Mesendoderm (in vitro differentiated cells): ENCODE results near the gene KRT15.

ENCODE experiments used
- DNase-seq: peaks from one replicate; pipeline ENCODE4 v3.0.0; 2013
- H2AK5ac ChIP-seq: 2 replicates; pipeline ENCODE4 v1.6.1; 2013; ENCODE audit warnings: low read length, inconsistent platforms
- H2BK120ac ChIP-seq: 2 replicates; pipeline ENCODE4 v1.6.1; 2013; ENCODE audit warnings: low read depth, mild to moderate bottlenecking, low read length, moderate library complexity, mixed read lengths
- H2BK15ac ChIP-seq: replicated peaks from 2 replicates; pipeline ENCODE4 v1.6.1; 2013; ENCODE audit warnings: low read depth, mild to moderate bottlenecking, moderate library complexity
- H2BK5ac ChIP-seq: 2 replicates; pipeline ENCODE4 v1.6.1; 2013; ENCODE audit warnings: low read length, inconsistent platforms
- H3K18ac ChIP-seq: 2 replicates; pipeline ENCODE4 v1.6.1; 2013; ENCODE audit warnings: mild to moderate bottlenecking, low read length, mixed read lengths
- H3K23ac ChIP-seq: one replicate; pipeline ENCODE4 v1.6.1; 2013; ENCODE audit warnings: low read length
- H3K27ac ChIP-seq: 2 replicates; pipeline ENCODE4 v1.5.1; 2013; ENCODE audit warnings: low read depth, mild to moderate bottlenecking, inconsistent platforms, low read length, moderate library complexity
- H3K27me3 ChIP-seq: 2 replicates; pipeline ENCODE4 v1.6.1; 2013; ENCODE audit warnings: low read length, control low read depth, mild to moderate bottlenecking, inconsistent platforms; ENCODE audit not compliant: insufficient read depth, poor library complexity
- H3K36me3 ChIP-seq: 2 replicates; pipeline ENCODE4 v1.6.1; 2013; ENCODE audit warnings: low read length, inconsistent platforms; ENCODE audit not compliant: control insufficient read depth, insufficient read depth
- H3K4ac ChIP-seq: one replicate; pipeline ENCODE4 v1.6.1; 2013; ENCODE audit warnings: low read depth, mild to moderate bottlenecking, low read length, moderate library complexity
- H3K4me1 ChIP-seq: 2 replicates; pipeline ENCODE4 v1.6.1; 2013; ENCODE audit warnings: low read depth, low read length, inconsistent platforms; ENCODE audit not compliant: control insufficient read depth
- H3K4me2 ChIP-seq: 2 replicates; pipeline ENCODE4 v1.6.1; 2013; ENCODE audit warnings: low read length
- H3K4me3 ChIP-seq: 2 replicates; pipeline ENCODE4 v1.5.1; 2013; ENCODE audit warnings: mild to moderate bottlenecking, low read length
- H3K56ac ChIP-seq: one replicate; pipeline ENCODE4 v1.6.1; 2013; ENCODE audit warnings: low read length
- H3K79me1 ChIP-seq: 2 replicates; pipeline ENCODE4 v1.6.1; 2013; ENCODE audit warnings: low read length, inconsistent platforms
- H3K79me2 ChIP-seq: 2 replicates; pipeline ENCODE4 v1.6.1; 2013; ENCODE audit warnings: mild to moderate bottlenecking, low read length; ENCODE audit not compliant: control insufficient read depth, insufficient read depth
- H3K9ac ChIP-seq: 2 replicates; pipeline ENCODE4 v1.6.1; 2013; ENCODE audit warnings: low read length, inconsistent platforms
- H4K5ac ChIP-seq: one replicate; pipeline ENCODE4 v1.6.1; 2013; ENCODE audit warnings: low read length
- H4K8ac ChIP-seq: one replicate; pipeline ENCODE4 v1.6.1; 2013; ENCODE audit warnings: low read depth, mild to moderate bottlenecking, control low read depth, low read length, moderate library complexity
- WGBS: extraction: QIAGEN DNeasy Blood & Tissue Kit; methylation state at CpG from one replicate; pipeline ENCODE4 v1.1.7; 2013; ENCODE audit warnings: low lambda C conversion rate, missing lambda C conversion rate; ENCODE audit not compliant: insufficient coverage; ENCODE audit errors: extremely low coverage; 5-methylcytosine and 5-hydroxymethylcytosine counted together

The KRT15 gene

DNA sequence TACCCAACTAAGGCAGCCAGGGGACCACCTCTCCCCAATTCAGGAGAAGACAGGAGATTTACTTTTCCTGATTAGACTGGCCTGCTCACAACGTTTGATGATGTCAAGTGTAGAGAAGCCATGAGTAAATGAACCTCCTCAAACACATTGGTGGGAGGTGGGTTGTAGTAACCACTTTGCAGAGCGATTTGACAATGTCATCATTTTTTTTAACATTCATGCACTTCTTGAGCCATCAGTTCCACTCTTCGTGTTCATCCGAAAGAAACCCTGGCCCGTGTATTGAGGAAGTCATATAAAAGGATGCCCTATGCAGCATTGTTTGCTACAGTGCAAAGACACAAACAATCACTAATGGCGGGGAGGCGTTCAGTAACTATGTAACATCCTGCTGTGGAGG is 14.9 kb upstream of the KRT15 start:
- Histone ChIP-seq H3K36me3 (no peaks in the 10 kb centered on the region), H4K8ac (no peak overlapping the region), H3K79me2 (no peaks in the 10 kb centered on the region)

DNA sequence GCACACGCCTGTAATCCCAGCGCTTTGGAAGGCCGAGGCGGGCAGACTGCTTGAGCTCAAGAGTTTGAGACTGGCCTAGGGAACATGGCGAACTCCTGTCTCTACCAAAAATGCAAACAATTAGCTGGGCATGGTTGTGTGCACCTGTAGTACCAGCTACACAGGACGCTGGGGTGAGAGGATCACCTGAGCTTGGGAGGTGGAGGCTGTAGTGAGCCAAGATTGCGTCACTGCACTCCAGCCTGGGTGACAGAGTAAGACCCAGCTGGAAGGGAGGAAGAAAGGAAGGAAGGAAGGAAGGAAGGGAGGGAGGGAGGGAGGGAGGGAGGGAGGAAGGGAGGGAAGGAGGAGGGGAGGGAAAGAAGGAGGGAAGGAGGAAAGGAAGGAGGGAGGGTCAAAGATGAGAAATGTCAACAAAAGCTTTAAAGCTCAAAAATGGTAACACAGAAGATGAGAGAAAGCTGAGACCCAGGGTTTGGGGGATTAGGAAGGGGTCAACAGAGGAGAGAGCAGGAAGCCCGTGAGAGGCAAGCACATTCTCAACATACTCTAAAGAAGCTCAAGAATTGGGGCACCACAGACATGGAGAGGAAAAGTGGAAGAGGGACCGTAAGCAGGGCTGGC is 14.4 kb upstream of the KRT15 start:
- no peak overlapping the region for H3K23ac ChIP-seq
- WGBS: no CpG with 5 or more reads among the region's 9 CpGs
- no peak overlapping the region for H2BK5ac ChIP-seq
- H3K4me3 ChIP-seq: no peak overlapping the region
- H3K4me2 ChIP-seq: no peak overlapping the region
- no peak overlapping the region for H3K4ac ChIP-seq
- H3K79me1 ChIP-seq: no peaks in the 10 kb centered on the region
- no peak overlapping the region for H2BK120ac ChIP-seq
- no peaks in the 10 kb centered on the region for H3K36me3 ChIP-seq
- no peak overlapping the region for H4K8ac ChIP-seq
- no peak overlapping the region for H3K18ac ChIP-seq
- no peak overlapping the region for H2AK5ac ChIP-seq
- no peak overlapping the region for H2BK15ac ChIP-seq
- H4K5ac ChIP-seq: no peak overlapping the region
- H3K9ac ChIP-seq: no peak overlapping the region
- no peak overlapping the region for H3K27ac ChIP-seq
- H3K56ac ChIP-seq: no peak overlapping the region
- H3K79me2 ChIP-seq: no peaks in the 10 kb centered on the region
- no peaks in the 10 kb centered on the region for H3K27me3 ChIP-seq
- no peak for DNase-seq
- peaks cover 35% of the 10 kb centered on the region for H3K4me1 ChIP-seq

More for the DNA sequence above, 14.9 kb upstream of the KRT15 start:
- H4K5ac ChIP-seq: no peak overlapping the region
- no peak overlapping the region for H2BK5ac ChIP-seq
- no peak overlapping the region for H3K56ac ChIP-seq
- H2BK120ac ChIP-seq: no peak overlapping the region
- no peak overlapping the region for H3K4me3 ChIP-seq
- H2AK5ac ChIP-seq: no peak overlapping the region
- no peak overlapping the region for H3K18ac ChIP-seq
- H3K4me1 ChIP-seq: peaks cover 35% of the 10 kb centered on the region
- H3K9ac ChIP-seq: no peak overlapping the region
- H3K4me2 ChIP-seq: no peak overlapping the region
- H3K4ac ChIP-seq: no peak overlapping the region
- no peaks in the 10 kb centered on the region for H3K27me3 ChIP-seq
- no peaks in the 10 kb centered on the region for H3K79me1 ChIP-seq
- DNase-seq: no peak
- H2BK15ac ChIP-seq: no peak overlapping the region
- H3K23ac ChIP-seq: no peak overlapping the region
- H3K27ac ChIP-seq: no peak overlapping the region
- no CpG with 5 or more reads among the region's 7 CpGs for WGBS

DNA sequence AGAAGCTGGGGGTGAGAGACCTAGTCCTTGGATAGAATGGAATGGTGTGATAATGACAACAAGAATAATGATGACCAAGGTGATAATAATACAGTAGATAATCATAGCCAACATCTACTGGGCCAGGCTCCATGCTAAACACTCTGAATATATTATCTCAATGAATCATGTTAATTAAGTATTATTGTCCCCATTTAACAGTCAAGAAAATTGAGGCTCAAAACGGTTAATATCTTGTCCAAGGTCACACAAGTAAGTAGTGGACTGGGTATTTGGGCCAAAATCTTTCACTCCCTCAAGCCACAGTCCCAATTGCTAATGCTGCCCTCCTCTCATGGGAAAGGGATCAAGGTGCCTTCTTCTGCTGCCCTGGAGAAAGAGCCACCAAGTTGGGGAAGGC is 13.3 kb upstream of the KRT15 start:
- Histone ChIP-seq H4K8ac (no peak overlapping the region), H3K18ac (no peak overlapping the region), H3K56ac (no peak overlapping the region), H3K79me1 (no peaks in the 10 kb centered on the region), H3K4me3 (no peak overlapping the region), H2BK120ac (no peak overlapping the region), H4K5ac (no peak overlapping the region), H3K27ac (no peak overlapping the region), H3K4me2 (no peak overlapping the region), H2BK15ac (no peak overlapping the region), H2BK5ac (no peak overlapping the region), H2AK5ac (peak overlapping the region; percentile 40), H3K23ac (peak overlapping the region; percentile 48), H3K36me3 (no peaks in the 10 kb centered on the region), H3K79me2 (peaks cover 8% of the 10 kb centered on the region), H3K27me3 (no peaks in the 10 kb centered on the region), H3K4me1 (peaks cover 31% of the 10 kb centered on the region), H3K4ac (no peak overlapping the region), H3K9ac (no peak overlapping the region)
- no CpG with 5 or more reads among the region's 1 CpG for WGBS
- no peak for DNase-seq

DNA sequence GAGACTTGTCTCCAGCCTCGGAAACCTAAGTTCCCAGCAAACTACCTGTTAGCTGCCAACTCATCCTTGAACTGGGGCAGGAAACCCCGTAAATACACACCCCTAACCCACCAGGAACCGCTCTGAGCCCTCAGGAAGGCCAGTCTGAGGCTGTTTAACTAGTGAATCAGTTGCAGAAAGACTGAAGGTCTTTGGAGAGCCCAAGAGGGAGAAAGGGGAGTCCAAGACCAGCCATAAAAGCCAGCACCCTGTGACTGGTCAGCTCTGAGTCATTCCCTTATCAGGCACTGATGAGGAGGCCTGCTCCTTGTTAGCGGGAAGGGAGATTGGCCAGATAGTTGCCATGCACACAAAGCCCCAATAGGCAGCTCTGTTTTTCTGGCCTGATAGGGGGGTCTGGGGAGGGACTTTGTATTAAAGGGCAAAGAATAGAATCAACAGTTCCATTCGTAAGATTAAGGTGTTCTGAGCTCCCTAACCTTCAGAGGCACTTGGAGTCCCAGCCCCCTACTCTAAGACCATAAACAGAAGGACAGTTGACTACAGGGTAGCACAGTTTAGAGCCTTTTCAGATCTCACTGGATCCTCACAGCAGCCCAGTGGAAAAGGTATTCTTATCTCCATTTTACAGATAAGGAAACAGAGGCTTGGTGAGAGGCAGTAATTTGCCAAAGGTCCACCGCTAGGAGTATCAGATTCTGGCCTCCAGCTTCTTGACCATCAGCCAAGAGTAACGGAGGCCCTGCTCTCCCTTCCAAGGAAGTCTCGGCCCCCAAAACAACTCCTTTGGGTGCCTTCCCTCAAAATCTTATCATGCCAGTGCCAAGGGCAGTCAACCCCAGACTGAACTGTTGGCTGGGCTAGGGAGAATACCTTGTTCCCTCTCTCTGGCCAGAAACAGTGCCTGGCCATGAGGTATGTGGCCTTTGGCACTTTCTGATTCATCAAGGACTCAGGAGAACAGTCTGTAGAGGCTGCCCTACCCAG is 11.7 kb upstream of the KRT15 start:
- Histone ChIP-seq H3K56ac (peak overlapping the region; percentile 45), H2BK15ac (no peak overlapping the region), H3K4me3 (no peak overlapping the region), H2BK120ac (no peak overlapping the region), H2AK5ac (peak overlapping the region; percentile 91), H3K4me2 (no peak overlapping the region), H3K79me2 (peaks cover 9% of the 10 kb centered on the region), H3K36me3 (no peaks in the 10 kb centered on the region), H3K18ac (peak overlapping the region; percentile 13), H3K23ac (peak overlapping the region; percentile 29), H4K8ac (no peak overlapping the region), H4K5ac (no peak overlapping the region), H3K27ac (peak overlapping the region; percentile 77), H2BK5ac (peak overlapping the region; percentile 82), H3K27me3 (no peaks in the 10 kb centered on the region), H3K4me1 (peaks cover 17% of the 10 kb centered on the region), H3K79me1 (peaks cover 3% of the 10 kb centered on the region), H3K9ac (peak overlapping the region; percentile 38), H3K4ac (peak overlapping the region; percentile 2)
- peak; percentile 98 for DNase-seq
- WGBS: no CpG with 5 or more reads among the region's 8 CpGs

DNA sequence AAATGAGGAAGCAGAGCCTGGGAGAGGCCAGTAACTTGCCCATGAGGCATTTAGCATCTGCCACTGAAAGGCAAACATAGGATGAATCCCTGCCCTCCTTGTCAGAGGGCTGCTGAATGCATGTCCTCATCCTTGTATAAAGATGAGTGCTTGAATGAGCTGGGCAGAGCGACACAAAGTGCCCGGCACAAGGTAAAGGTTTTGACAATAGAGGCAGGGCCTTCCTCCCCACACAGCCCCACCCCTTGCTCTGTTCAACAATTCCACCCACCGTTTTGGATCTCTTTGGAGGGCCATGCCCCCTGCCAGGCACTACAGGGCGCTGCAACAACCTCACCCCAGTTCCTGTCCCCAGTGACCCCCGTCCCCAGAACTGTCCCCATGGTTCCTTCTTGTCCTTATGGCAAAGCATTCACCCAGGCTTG is 10.8 kb upstream of the KRT15 start:
- no peak overlapping the region for H4K5ac ChIP-seq
- H3K79me1 ChIP-seq: peaks cover 3% of the 10 kb centered on the region
- no peak overlapping the region for H2BK120ac ChIP-seq
- H3K27me3 ChIP-seq: no peaks in the 10 kb centered on the region
- H3K79me2 ChIP-seq: peaks cover 9% of the 10 kb centered on the region
- H3K56ac ChIP-seq: peak overlapping the region; percentile 8
- H2BK15ac ChIP-seq: no peak overlapping the region
- no peak overlapping the region for H4K8ac ChIP-seq
- peak overlapping the region; percentile 38 for H3K9ac ChIP-seq
- H2AK5ac ChIP-seq: peak overlapping the region; percentile 91
- no peak overlapping the region for H3K4me2 ChIP-seq
- no peak overlapping the region for H3K4me3 ChIP-seq
- H3K4me1 ChIP-seq: peaks cover 16% of the 10 kb centered on the region
- H3K23ac ChIP-seq: no peak overlapping the region
- H3K27ac ChIP-seq: peak overlapping the region; percentile 77
- H3K18ac ChIP-seq: peak overlapping the region; percentile 15
- no peak overlapping the region for H3K4ac ChIP-seq
- no peak for DNase-seq
- H3K36me3 ChIP-seq: peaks cover 2% of the 10 kb centered on the region
- WGBS: no CpG with 5 or more reads among the region's 5 CpGs
- H2BK5ac ChIP-seq: peak overlapping the region; percentile 82
